Choroid plexus epithelial cell (primary cell): Measurements from ENCODE around the gene SETD5.
A peak's percentile ranks its signal among the peaks of the same experiment; 100 is the strongest.

Experiments used
- DNase-seq: peaks from one replicate; pipeline ENCODE4 v3.0.0-alpha.2; 2010; ENCODE audit warnings: low read depth
- H3K4me3 ChIP-seq: 2 replicates; pipeline ENCODE4 v1.5.1; 2011; ENCODE audit warnings: low read depth, mild to moderate bottlenecking, control low read depth, low read length, moderate library complexity
- TF ChIP-seq, protein P1 (sequence below): conservative IDR thresholded peaks from 2 replicates; pipeline ENCODE4 v1.5.1; 2011; ENCODE audit warnings: low read depth, mild to moderate bottlenecking, control low read depth, inconsistent platforms, low read length, moderate library complexity

Gene SETD5

DNA sequence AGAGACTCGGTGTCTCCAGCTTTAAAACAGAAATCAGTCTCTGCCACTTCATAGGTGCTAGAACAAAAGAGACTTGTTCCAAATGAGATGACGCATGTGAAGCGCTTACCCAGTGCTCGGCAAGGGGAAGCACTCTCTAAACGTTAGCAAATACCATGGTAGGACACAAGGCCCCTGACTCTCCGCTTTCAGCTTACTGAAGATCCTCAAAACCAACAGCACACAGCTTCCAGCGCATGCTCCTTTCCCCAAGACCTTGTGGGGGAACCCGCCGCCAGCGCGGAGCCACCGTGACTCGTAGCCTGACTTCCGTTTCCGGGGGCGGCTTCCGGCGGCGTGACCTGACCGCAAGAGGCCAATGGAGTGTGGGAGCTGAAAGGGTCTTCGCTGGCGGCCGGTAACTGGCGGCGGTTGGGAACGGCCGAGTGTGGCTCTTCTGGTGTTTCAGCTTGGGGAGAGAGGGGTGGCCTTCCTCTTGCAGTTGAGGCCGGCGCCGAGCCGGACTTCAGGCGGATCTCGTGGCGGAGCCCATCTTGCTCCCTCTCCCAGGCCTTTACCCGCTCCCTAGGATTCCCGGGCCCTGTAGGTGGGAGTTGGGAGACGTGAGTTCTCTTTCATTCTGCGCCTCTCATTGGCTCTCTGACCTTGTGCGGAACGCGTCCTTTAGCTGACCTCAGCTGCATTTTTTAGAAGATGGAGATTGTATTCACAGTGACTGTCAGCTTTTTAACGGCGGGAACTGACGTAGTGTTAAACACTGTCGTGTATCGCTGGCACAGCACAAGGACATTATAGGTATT lies 34.5 kb upstream of the SETD5 start, which contains the start of gene THUMPD3:
Gene THUMPD3, plus strand, starts transcription at position 324 of the 800 bp plus-strand sequence. CDS start 2,015 bp downstream, outside the sequence.
- H3K4me3 ChIP-seq = peak within 1 kb of the TSS; percentile 76

DNA sequence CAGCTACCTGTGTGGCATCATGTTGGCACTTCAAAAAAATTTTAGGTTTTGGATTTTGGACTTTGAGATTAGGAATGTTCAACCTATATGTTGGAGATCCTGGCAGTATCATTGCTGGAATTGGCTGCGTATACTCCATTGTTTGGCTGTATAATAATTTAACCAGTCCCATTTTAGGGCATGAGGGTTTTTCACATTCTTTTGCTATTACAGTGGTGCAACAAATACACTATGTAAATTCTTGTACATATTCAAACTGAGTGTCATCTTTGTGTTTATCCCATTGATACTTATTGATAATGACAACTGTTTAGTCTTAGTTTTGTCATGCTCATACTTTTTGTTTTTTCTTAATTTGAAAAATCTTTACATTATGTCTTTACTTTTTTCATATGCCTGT lies 27.9 kb upstream of the SETD5 start:
- no peak for DNase-seq
- TF ChIP-seq, protein P1, sequence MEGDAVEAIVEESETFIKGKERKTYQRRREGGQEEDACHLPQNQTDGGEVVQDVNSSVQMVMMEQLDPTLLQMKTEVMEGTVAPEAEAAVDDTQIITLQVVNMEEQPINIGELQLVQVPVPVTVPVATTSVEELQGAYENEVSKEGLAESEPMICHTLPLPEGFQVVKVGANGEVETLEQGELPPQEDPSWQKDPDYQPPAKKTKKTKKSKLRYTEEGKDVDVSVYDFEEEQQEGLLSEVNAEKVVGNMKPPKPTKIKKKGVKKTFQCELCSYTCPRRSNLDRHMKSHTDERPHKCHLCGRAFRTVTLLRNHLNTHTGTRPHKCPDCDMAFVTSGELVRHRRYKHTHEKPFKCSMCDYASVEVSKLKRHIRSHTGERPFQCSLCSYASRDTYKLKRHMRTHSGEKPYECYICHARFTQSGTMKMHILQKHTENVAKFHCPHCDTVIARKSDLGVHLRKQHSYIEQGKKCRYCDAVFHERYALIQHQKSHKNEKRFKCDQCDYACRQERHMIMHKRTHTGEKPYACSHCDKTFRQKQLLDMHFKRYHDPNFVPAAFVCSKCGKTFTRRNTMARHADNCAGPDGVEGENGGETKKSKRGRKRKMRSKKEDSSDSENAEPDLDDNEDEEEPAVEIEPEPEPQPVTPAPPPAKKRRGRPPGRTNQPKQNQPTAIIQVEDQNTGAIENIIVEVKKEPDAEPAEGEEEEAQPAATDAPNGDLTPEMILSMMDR = no peak
- H3K4me3 ChIP-seq = no peak overlapping the region

More for the DNA sequence above, 34.5 kb upstream of the SETD5 start, which contains the start of gene THUMPD3:
- peak; percentile 93 for DNase-seq
- TF ChIP-seq, protein P1 = no peak

DNA sequence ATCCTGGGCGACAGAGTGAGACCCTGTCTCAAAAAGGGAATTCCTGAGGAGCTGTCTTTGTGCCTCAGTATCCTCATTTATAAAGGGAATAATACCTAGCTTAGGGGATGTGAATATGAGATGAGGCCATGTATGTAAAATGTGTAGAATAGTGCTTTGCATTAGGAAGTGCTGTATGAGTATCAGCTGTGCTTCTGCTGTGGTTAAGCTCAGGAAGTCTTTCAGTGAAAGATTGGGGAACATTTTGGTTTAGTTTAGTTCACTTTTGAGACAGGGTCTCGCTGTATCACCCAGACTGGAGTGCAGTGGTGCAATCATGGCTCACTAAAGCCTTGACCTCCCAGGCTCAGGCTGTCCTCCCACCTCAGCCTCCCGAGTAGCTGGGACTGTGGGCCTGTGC lies 23.9 kb upstream of the SETD5 start:
- DNase-seq = no peak
- no peak overlapping the region for H3K4me3 ChIP-seq
- TF ChIP-seq, protein P1 = no peak

DNA sequence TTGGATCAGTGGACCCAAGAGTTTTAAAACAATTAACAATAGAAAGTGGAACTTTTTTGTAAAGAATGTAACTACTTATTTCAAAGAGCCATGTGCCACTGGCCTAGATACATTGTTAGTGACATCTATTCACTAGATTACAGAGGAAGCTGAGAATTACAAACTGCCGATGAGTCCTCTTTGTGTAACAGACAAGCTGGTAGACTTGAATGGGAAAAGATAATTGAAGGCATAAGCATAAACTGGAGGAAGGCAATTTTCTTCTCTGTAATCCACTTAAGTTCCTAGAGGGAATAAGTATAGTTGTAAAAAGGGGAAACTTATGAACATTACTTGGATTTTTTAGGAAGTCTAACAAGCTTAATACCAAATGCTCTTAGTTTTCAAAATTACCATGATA lies 19.4 kb upstream of the SETD5 start:
- no peak overlapping the region for H3K4me3 ChIP-seq
- TF ChIP-seq, protein P1 = no peak
- DNase-seq = no peak

DNA sequence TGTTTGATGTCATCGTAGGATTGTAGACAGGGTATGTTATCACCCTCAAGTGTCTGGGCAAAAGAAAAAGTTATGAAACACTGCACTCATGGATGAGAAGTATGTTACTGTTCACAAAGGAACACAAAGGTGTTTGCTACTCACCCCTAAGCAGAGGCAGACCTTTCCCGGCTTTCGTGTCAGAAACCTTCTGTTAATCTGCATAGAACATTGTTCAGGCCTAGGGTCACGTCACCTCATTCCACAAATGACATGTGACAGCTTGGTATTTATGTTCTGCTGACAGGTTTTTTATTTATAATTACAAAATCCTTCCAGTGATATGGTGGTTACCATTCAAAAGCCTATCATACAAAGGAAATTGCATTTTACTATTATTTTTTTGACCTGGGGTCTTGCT lies 18.1 kb upstream of the SETD5 start:
- no peak for DNase-seq
- TF ChIP-seq, protein P1 = no peak
- H3K4me3 ChIP-seq = no peak overlapping the region

DNA sequence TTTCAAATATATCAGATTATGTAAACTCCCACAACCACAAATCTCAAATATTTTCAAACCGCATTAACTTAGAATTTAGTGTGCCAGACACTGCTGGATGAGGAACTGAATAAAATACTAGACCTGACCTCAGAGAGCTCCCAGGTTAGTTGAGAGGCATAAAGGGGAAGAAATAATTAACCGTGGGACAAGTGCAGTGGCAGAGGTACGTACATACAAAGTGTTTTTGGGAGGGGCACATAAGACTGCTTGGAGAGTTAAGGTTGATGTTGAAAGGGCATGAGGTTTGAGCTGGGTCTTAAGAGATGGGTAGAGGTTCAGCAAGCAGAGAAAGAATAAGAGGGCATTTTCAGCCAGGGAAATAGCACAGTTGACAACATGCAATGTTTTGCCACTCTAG lies 17.4 kb upstream of the SETD5 start:
- no peak overlapping the region for H3K4me3 ChIP-seq
- no peak for DNase-seq
- TF ChIP-seq, protein P1 = no peak
